CD4-positive, alpha-beta T cell treated with Interferon alpha-2 for 1 hour (primary cell): ENCODE data around the gene ZFP69B.
"Not testable (repeated sequence)": the region's sequence is repeated elsewhere in the genome, so short reads cannot be mapped to it uniquely, and the experiment has no call there.

Source experiments
- DNase-seq, 2 donors: peaks; one replicate each; pipeline ENCODE4 v3.0.0-alpha.2; 2020 to 2022

The ZFP69B gene

GRCh38 chr1:40438391-40439015 is 11.8 kb upstream of the ZFP69B start:
- peak in 1 of 2 donors; percentile 49 for DNase-seq

- no peak for DNase-seq
These were observed 11.0 kb upstream of the ZFP69B start for GRCh38 chr1:40439247-40439646.

- DNase-seq: peak; percentile 50 to 65
These were observed 390 bp downstream of the ZFP69B start for GRCh38 chr1:40450495-40451237.

- no peak for DNase-seq
These were observed 936 bp downstream of the ZFP69B start for GRCh38 chr1:40451238-40451585.

- no peak for DNase-seq
These were observed 4.6 kb downstream of the ZFP69B start for GRCh38 chr1:40454873-40455272.

GRCh38 chr1:40462956-40463590 is 12.8 kb downstream of the ZFP69B start:
- no peak for DNase-seq

GRCh38 chr1:40469327-40469726 is 19.1 kb downstream of the ZFP69B start:
- no peak for DNase-seq

GRCh38 chr1:40475268-40475667 is 25.0 kb downstream of the ZFP69B start:
- no peak for DNase-seq

GRCh38 chr1:40476924-40477677 is 26.8 kb downstream of the ZFP69B start, which contains the start of gene ZFP69:
Gene ZFP69, plus strand, starts transcription at chr1:40477290. Its CDS starts 2,072 bp downstream, at chr1:40479362.
- DNase-seq: peak; percentile 66 to 76

- peak in 1 of 2 donors; percentile 6 for DNase-seq
These were observed 27.4 kb downstream of the ZFP69B start for GRCh38 chr1:40477678-40478053.

- no peak for DNase-seq
These were observed 28.0 kb downstream of the ZFP69B start for GRCh38 chr1:40478276-40478675.

GRCh38 chr1:40479156-40479555 is 28.9 kb downstream of the ZFP69B start:
- DNase-seq: no peak

- no peak for DNase-seq
These were observed 45.1 kb downstream of the ZFP69B start for GRCh38 chr1:40495315-40495903.

- DNase-seq: not testable (repeated sequence)
These were observed 52.4 kb downstream of the ZFP69B start for GRCh38 chr1:40502651-40503050.

GRCh38 chr1:40507973-40508372 is 57.7 kb downstream of the ZFP69B start:
- DNase-seq: no peak

- peak; percentile 75 to 83 for DNase-seq
These were observed 58.4 kb downstream of the ZFP69B start, which contains the start of gene EXO5 for GRCh38 chr1:40508375-40509341. Gene EXO5, plus strand, starts transcription at chr1:40508767. Its CDS starts 5,778 bp downstream, at chr1:40514545.
